ENCODE measurements around the gene B4GAT1. TPM values are rescaled to one million over a fixed set of nuclear protein-coding genes. Genes with fewer than 3 reads are reported as not detected.
A peak's percentile ranks its signal among the peaks of the same experiment; 100 is the strongest.

B4GAT1 gene
- total RNA-seq, 1 donor, result 25.0 TPM

- peak; percentile 98 for DNase-seq (ENCODE audit: low read depth)
- TF ChIP-seq CTCF (IDR thresholded peaks at IDR 0.05; ENCODE audit: insufficient read depth, low read depth, low read length), result peak; percentile 11
- peak within 1 kb of the TSS; percentile 77 for H3K4me3 ChIP-seq (ENCODE audit: low read depth, low read length)
Measured at GRCh38 chr11:66344550-66345315, 2.7 kb downstream of the B4GAT1 start, which contains the start of gene BRMS1. Gene BRMS1, minus strand, starts transcription at chr11:66345104. Its CDS starts 2,870 bp downstream, at chr11:66342234.

- H3K4me3 ChIP-seq (ENCODE audit: low read depth, low read length), result no peak overlapping the region
- TF ChIP-seq CTCF (IDR thresholded peaks at IDR 0.05; ENCODE audit: insufficient read depth, low read depth, low read length), result no peak
Measured at GRCh38 chr11:66343176-66343575, 4.3 kb downstream of the B4GAT1 start.

GRCh38 chr11:66341502-66342126, 5.8 kb downstream of the B4GAT1 start:
- DNase-seq (ENCODE audit: low read depth), result no peak
- H3K4me3 ChIP-seq (ENCODE audit: low read depth, low read length), result no peak overlapping the region
- no peak for TF ChIP-seq CTCF (IDR thresholded peaks at IDR 0.05; ENCODE audit: insufficient read depth, low read depth, low read length)

More at GRCh38 chr11:66343176-66343575, 4.3 kb downstream of the B4GAT1 start:
- DNase-seq (ENCODE audit: low read depth), result no peak

GRCh38 chr11:66340596-66341501, 6.6 kb downstream of the B4GAT1 start:
- no peak for TF ChIP-seq CTCF (IDR thresholded peaks at IDR 0.05; ENCODE audit: insufficient read depth, low read depth, low read length)

GRCh38 chr11:66339686-66340483, 7.5 kb downstream of the B4GAT1 start:
- no peak overlapping the region for H3K4me3 ChIP-seq (ENCODE audit: low read depth, low read length)
- no peak for TF ChIP-seq CTCF (IDR thresholded peaks at IDR 0.05; ENCODE audit: insufficient read depth, low read depth, low read length)
- no peak for DNase-seq (ENCODE audit: low read depth)

More at GRCh38 chr11:66340596-66341501, 6.6 kb downstream of the B4GAT1 start:
- H3K4me3 ChIP-seq (ENCODE audit: low read depth, low read length), result no peak overlapping the region
- DNase-seq (ENCODE audit: low read depth), result no peak

Data from fibroblast of villous mesenchyme (primary cell).